ENCODE measurements around the gene OLA1.

The OLA1 gene

DNA sequence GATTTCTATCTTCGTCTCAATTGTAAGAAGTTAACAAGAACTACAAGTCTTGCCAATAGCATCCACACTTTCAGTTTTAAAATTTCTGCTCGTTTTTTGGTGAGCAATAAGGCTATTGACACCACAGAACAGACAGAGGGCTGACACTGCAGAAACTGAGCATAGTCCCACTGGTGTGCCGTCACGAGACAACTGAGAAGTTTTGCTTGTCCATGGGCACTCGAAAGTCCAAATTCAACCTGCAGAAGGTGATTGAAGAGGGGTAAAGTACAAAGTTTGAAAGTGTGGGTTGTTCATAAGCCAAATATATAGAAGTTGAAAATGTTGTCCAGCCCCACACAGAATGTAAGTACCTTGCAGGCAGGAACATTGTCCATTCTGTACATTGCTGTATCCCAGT lies 219.4 kb downstream of the OLA1 start:
- no peak for DNase-seq

DNA sequence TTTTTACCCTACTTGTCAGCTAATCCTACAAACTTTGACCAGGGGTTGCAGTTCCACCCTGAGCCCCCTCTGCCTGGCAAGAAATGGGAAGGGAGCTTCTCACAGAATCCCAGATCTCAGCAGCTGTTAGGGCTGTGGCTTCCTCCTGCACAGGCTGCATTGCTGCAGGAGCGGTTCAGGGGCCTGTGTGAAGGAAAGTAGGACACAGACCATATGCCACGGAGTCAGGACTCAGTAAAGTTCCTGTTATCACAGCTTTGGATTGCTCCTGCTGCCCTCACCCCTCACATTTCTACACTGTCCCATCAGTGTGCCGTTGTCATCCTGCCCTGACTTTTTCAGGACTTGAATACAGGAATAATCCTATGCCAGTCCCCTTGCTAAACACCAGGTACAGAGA lies 220.4 kb downstream of the OLA1 start:
- DNase-seq = no peak

DNA sequence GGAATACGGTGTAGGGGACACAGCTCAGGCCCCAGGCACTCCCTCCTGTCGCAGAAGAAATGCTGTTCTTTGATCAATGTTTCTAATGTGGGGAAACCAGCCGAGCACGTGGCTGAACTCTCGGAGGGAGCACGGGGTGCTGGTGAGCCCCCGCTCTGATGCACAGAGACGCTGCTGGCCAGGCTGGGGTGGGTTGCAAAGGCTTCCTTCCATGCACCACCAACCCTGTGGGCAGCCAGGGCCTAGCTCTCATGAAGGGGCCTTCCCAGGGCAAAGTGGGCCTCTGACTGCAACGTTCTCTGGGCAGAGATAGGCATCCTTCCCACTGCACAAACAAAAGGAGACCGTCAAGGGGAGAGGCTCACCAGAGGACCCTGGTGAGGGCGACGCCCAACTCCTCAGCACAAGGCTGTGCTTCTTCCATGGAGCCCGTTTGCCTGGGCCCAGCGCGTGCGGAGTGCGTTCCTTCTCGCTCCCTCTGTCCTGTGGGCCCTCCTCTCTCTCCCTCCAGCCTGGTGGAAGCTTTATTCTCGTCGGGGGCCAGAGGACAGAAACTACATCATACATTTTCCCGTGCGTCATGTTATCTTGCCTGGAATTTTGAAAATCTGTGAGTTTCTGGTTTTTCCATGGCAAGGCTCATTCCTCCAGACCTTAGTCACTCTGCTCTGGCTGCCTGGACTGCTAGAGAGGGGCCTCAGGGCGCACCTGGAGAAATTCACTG lies 222.0 kb downstream of the OLA1 start:
- no peak for DNase-seq

DNA sequence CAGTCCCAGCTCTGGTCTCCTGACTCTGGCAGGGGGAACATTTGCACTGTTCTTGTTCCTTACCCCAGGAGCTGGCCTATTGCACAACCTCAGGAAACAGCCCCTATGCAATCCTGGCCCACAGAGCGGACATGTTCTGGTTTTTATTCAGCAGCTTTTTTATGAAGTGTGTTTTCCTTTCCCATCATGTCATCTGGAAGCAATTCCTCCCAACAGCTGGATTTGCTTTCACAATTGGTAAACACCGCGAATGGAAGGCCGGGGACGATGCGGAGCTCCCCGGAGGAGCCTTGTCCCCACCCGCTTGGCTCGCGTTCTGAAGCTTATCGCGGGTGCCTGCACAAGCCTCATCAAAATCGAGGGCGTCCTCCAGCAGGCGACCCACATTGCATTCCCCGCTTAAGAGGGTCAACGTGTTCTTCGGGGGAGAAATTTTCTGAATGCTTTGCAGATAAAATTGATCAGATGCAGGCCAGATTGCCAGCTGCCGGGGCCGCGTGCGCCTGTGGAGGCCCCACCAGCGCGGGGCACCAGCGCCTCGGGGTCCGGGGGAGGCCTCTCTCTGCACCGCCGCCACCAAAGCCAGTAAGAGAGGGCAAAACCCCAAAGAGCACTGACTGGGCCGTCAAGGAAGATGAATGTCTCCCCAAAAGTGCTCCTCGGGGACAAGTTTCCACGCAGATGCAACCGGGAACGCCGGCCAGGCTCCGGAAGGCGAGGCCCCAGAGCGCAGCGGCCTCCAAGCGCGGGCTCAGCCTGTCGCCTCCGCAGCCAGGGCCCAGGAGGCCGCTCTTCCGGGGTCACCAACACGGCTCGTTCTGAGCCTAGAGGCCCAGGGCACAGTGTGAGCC lies 222.8 kb downstream of the OLA1 start:
- no peak for DNase-seq

DNA sequence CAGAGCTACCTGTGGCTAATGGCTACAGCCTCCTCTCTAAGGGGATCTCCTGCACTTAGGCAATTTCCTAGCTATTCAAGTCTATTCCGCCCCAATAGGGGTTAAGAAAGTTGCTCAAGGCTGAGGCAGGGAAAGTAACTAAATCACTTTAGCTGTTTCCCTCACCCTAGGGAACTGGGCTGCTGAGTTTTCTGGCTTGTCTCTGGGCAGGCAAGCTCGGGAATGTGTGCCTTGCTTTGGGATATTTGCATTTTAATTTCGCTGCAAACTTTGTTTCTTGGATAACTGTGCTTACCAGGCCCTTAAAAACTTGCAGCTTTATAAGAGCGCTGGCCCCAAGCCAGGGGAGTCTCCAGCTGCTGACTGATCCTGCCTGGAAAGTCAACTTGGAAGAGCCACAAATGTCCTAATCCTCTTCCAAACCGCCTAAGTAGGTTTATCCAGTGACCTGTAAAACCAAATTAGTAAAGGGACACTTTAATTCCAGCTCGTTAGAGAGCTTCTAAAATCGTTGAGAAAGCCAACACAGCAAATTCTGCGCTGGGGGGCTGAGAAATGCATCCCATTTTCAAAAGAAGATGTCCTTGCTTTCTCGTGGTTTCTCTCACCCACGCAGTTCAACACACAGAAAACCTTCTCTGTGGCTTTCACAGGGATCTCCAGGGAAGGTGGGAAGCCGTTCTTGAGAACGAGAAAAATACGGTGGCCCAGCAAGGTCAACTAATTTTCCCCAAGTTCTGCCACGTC lies 223.6 kb downstream of the OLA1 start:
- no peak for DNase-seq

DNA sequence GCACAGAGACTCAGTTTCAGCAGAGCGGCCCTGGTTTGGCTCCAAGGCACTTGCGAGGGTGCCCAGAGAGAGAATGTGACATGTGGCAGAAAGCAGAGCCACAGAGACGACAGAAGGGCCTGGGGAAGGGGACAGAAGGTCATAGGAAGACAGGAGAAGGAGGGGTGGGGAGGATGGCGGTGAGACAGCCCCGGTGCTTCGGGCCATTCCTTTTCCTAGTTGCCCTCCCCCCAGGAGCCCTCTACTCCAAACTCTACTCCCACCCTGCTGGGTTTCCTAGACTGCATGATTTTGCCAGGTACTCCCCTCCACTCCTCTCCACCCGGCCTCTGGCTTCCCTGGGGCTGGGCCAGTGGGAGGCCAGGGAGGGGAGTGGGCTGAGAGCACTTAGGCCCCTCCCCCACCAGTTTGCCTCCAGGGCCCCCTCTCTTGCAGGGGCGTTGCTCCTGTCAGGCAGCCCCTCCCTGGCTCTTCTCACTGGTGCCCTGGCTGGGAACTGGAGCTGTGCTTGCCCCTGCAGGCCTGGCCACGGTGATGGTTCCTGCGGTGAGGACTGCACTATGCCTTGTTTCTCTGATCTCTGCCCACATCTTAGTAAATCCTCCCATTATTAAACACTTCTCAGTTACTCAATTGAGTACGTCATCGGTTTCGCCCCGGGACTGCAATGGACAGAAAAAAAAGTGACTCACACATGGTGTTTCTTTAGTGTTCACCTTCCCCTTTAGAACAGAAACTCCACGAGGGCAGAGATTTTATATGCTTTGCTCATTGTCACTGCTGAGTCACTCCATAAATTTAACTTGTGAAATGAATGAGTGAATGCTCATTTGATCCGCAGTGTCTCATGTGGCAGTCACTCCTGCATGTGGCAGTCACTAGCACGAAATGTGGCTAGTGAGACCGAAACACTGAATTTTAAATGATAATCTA lies 224.5 kb downstream of the OLA1 start:
- peak; percentile 73 for DNase-seq
